ENCODE results near the gene DNAJB6.

- TF ChIP-seq CTCF (IDR thresholded peaks at IDR 0.05) (no peak), EZH2 (IDR thresholded peaks at IDR 0.05) (no peak)
Observed at GRCh38 chr7:157405501-157405900, 68.7 kb downstream of the DNAJB6 start.

All from neural progenitor cell (in vitro differentiated cells).